Transverse colon (tissue), 4 donors: Measurements from ENCODE around the gene THPO. TPM values are rescaled to one million over a fixed set of nuclear protein-coding genes. Genes with fewer than 3 reads are reported as not detected.
"Not testable (repeated sequence)": the region's sequence is repeated elsewhere in the genome, so short reads cannot be mapped to it uniquely, and the experiment has no call there.

Experiments used
- DNase-seq: peaks from one replicate; pipeline ENCODE4 v3.0.0-alpha.2; 2019
- H3K27ac ChIP-seq, 4 donors: fragments of 200-600 bp; sonication (generic); 2 replicates each; pipeline ENCODE4 v1.5.1; 2016 to 2018; ENCODE audit warnings: inconsistent platforms in 4 of 4
- H3K27me3 ChIP-seq: fragments of 200-600 bp; sonication (generic); 2 replicates; pipeline ENCODE4 v1.5.1; 2017; ENCODE audit warnings: inconsistent platforms
- H3K36me3 ChIP-seq, 4 donors: fragments of 200-600 bp; sonication (generic); 2 replicates each; pipeline ENCODE4 v1.5.1; 2017 to 2019; ENCODE audit warnings: inconsistent platforms in 4 of 4
- H3K4me1 ChIP-seq, 4 donors: fragments of 200-600 bp; sonication (generic); 2 replicates each; pipeline ENCODE4 v1.5.1; 2017 to 2020; ENCODE audit warnings: inconsistent platforms in 4 of 4
- H3K4me3 ChIP-seq, 4 donors: fragments of 200-600 bp; sonication (generic); 1 replicate in 1 of 4; 2 replicates in 3 of 4; pipeline versions ENCODE4 v1.5.1 to v1.6.1; 2017 to 2019; ENCODE audit warnings: inconsistent platforms in 4 of 4
- H3K9me3 ChIP-seq, 2 donors: fragments of 200-600 bp; sonication (generic); 2 replicates each; pipeline ENCODE4 v1.5.1; 2017 to 2019; ENCODE audit warnings: inconsistent platforms in 2 of 2
- CTCF ChIP-seq, 5 experiments: fragments of 200-600 bp in 3 of 5; fragments of 450-650 bp in 2 of 5; sonication (generic) in 3 of 5; IDR thresholded peaks; 1 replicate in 2 of 5; 2 replicates in 3 of 5; pipeline ENCODE4 v1.5.1; 2016 to 2017; ENCODE audit warnings: antibody characterized with exemption in 5 of 5, inconsistent platforms in 3 of 5, mild to moderate bottlenecking in 2 of 5, moderate library complexity in 1 of 5
- EP300 ChIP-seq: sonication (generic); formaldehyde crosslinking; IDR thresholded peaks from one replicate; pipeline ENCODE4 v1.6.1; 2017; ENCODE audit warnings: antibody characterized with exemption, low read depth
- POLR2A ChIP-seq: fragments of 450-650 bp; IDR thresholded peaks from one replicate; pipeline ENCODE4 v1.6.1; 2016; ENCODE audit warnings: antibody characterized with exemption, mild to moderate bottlenecking, moderate library complexity
- POLR2AphosphoS5 ChIP-seq, 3 donors: sonication (generic); formaldehyde crosslinking; IDR thresholded peaks; one replicate each; pipeline ENCODE4 v1.6.1; 2016; ENCODE audit warnings: antibody characterized with exemption in 3 of 3
- WGBS, 2 donors: methylation state at CpG; one replicate each; pipeline ENCODE4 v1.1.5; 2018; ENCODE audit warnings: low coverage in 1 of 2; 5-methylcytosine and 5-hydroxymethylcytosine counted together
- in situ Hi-C, 4 donors: fragments of 200-750 bp; cut with MboI; loops; one replicate each; pipeline versions ENCODE4 v1.15.0 to v1.15.1; 2017; ENCODE audit warnings: low sequenced_read_pairs in 3 of 4, low pct_ligation_motif_present in 1 of 4, low pct_unique_long_range_greater_than_20kb in 1 of 4
- intact Hi-C: fragments of 100-400 bp; cut with DNase I; formaldehyde crosslinking; loops from one replicate; pipeline ENCODE4 v1.15.1; 2023; ENCODE audit warnings: low total_unique reads
- total RNA-seq, 4 donors: library from RNA; depleted of rRNA; stranded (reverse); fragments of >200 nt; gene quantifications; one replicate each; pipeline ENCODE4 v1.1.0, GENCODE V29; 2016

Gene THPO
- total RNA-seq, 4 donors from 2014 or later = not detected

GRCh38 chr3:184343200-184343876 lies 34.7 kb downstream of the THPO start:
- H3K27me3 ChIP-seq = no peaks in the 10 kb centered on the region
- in situ Hi-C loops (no loop called here), intact Hi-C loops (no loop called here)
- no peaks in the 10 kb centered on the region for H3K9me3 ChIP-seq
- no peak for TF ChIP-seq CTCF (IDR thresholded peaks at IDR 0.05)
- no peak for TF ChIP-seq POLR2AphosphoS5 (IDR thresholded peaks at IDR 0.05)
- TF ChIP-seq EP300 = no peak
- TF ChIP-seq POLR2A = no peak
- H3K4me1 ChIP-seq = peaks cover 10 to 18% (median 15%) of the 10 kb centered on the region in 4 donors
- H3K4me3 ChIP-seq = no peak overlapping the region
- no peak for DNase-seq
- peaks cover 0 to 19% (median 6%) of the 10 kb centered on the region in 4 donors for H3K36me3 ChIP-seq
- H3K27ac ChIP-seq = no peak overlapping the region
- 86% methylated on average over 5 of the region's 5 CpGs; no CpG with 5 or more reads in 1 of the 2 donors for WGBS, 2 donors

- no peak overlapping the region for H3K4me3 ChIP-seq
- no peaks in the 10 kb centered on the region for H3K27me3 ChIP-seq
- TF ChIP-seq POLR2A (no peak), EP300 (no peak), CTCF (IDR thresholded peaks at IDR 0.05) (no peak), POLR2AphosphoS5 (IDR thresholded peaks at IDR 0.05) (no peak)
- in situ Hi-C loops (no loop called here), intact Hi-C loops (no loop called here)
- no peaks in the 10 kb centered on the region for H3K9me3 ChIP-seq
- DNase-seq = no peak
- 89% methylated on average over 7 of the region's 7 CpGs; no CpG with 5 or more reads in 1 of the 2 donors for WGBS, 2 donors
- no peak overlapping the region for H3K27ac ChIP-seq
- H3K4me1 ChIP-seq = peaks cover 22 to 30% (median 23%) of the 10 kb centered on the region in 4 donors
- H3K36me3 ChIP-seq = peaks cover 0 to 19% (median 6%) of the 10 kb centered on the region in 4 donors
Observed at GRCh38 chr3:184341925-184342324, 36.1 kb downstream of the THPO start.

GRCh38 chr3:184339451-184340135 lies 38.4 kb downstream of the THPO start:
- H3K4me3 ChIP-seq, intact Hi-C loops, in situ Hi-C loops, H3K9me3 ChIP-seq, H3K27me3 ChIP-seq, DNase-seq: not testable (repeated sequence)
- Histone ChIP-seq H3K27ac (peak overlapping the region in 3 of 4 donors; percentile 94 to 99 (median 97)), H3K36me3 (peaks cover 0 to 24% (median 8%) of the 10 kb centered on the region in 4 donors), H3K4me1 (peaks cover 12 to 28% (median 24%) of the 10 kb centered on the region in 4 donors)
- WGBS, 2 donors = 83 to 90% methylated on average over 5 to 19 of the region's 19 CpGs

GRCh38 chr3:184339001-184339400 lies 39.0 kb downstream of the THPO start:
- Histone ChIP-seq H3K27me3 (no peaks in the 10 kb centered on the region), H3K4me3 (peak overlapping the region in 2 of 4 donors; percentile 12 to 29), H3K4me1 (peaks cover 12 to 28% (median 24%) of the 10 kb centered on the region in 4 donors), H3K27ac (peak overlapping the region; percentile 94 to 99 (median 97)), H3K9me3 (no peaks in the 10 kb centered on the region), H3K36me3 (peaks cover 0 to 24% (median 9%) of the 10 kb centered on the region in 4 donors)
- in situ Hi-C loops = no loop called here
- 60 to 68% methylated on average over 2 to 8 of the region's 8 CpGs for WGBS, 2 donors
- DNase-seq = no peak
- intact Hi-C loops = no loop called here
- TF ChIP-seq CTCF (IDR thresholded peaks at IDR 0.05) (no peak), EP300 (no peak), POLR2A (no peak), POLR2AphosphoS5 (IDR thresholded peaks at IDR 0.05) (no peak)
